ENCODE measurements around the gene RALGDS.
"Not testable (repeated sequence)": the region's sequence is repeated elsewhere in the genome, so short reads cannot be mapped to it uniquely, and the experiment has no call there.

The RALGDS gene

DNA sequence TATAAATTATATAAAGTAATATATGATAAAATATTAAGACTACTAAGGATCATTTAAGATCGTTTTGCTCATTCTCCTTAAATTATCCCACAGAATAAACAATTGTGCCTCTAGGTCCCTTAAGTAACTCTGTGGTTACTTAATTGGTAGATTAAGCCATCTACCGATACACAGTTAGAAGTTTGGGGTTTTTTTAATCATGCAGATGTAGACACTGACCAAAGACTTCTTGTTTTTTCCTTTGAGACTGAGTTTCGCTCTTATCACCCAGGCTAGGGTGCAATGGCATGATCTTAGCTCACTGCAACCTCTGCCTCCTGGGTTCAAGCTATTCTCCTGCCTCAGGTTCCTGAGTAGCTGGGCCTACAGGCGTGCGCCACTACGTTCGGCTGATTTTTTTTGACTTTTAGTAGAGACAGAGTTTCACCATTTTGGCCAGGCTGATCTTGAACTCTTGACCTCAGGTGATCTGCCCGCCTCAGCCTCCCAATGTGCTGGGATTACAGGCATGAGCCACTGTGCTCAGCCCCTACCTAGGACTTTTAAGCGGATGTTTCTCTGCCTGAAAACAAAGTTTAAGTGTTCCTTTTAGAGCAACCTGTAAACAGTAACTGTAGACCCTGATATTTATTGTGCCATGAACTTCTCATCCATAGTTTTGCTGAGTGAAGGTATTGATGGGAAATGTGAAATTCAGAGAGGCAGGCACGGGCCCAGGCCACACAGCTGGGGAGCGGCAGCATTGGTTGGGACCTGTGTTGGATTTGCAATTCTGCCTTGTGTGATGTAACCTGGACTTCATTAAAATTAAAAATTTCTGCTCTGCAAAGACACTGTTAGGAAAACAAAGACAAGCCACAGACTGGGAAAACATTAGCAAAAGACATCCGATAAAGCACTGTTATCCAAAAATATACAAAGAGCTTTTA, 47.7 kb downstream of the RALGDS start:
- DNase-seq = no peak

DNA sequence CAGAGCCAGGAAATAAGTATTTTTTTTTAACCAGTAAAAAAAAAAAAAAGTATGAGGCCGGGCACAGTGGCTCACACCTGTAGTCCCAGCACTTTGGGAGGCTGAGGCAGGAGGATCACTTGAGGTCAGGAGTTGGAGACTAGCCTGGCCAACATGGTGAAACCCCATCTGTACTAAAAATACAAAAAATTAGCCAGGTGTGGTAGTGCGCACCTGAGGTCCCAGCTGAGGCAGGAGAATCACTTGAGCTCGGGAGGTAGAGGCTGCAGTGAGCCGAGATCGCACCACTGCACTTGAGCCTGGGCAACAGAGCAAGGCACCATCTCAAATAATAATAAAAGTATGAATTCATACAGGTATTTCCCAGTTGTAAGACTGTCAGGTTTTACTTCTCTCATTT, 48.8 kb downstream of the RALGDS start:
- not testable (repeated sequence) for DNase-seq

DNA sequence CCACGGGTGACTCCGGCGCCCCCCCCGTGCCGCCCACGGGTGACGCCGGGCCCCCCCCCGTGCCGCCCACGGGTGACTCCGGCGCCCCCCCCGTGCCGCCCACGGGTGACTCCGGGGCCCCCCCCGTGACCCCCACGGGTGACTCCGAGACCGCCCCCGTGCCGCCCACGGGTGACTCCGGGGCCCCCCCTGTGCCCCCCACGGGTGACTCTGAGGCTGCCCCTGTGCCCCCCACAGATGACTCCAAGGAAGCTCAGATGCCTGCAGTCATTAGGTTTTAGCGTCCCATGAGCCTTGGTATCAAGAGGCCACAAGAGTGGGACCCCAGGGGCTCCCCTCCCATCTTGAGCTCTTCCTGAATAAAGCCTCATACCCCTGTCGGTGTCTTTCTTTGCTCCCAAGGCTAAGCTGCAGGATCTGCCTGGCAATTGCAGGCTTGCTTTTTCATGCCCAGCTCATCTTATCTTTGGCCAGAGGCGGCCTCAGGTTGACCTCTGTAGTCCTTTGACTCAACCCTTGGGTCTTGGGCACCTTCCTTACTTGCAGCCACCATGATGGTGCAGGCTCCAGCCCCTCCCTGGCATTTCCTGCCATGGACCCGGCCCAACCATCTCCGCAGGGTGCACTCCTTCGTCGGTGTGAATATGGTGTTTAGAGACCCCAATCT, 49.4 kb downstream of the RALGDS start:
- DNase-seq = no peak

DNA sequence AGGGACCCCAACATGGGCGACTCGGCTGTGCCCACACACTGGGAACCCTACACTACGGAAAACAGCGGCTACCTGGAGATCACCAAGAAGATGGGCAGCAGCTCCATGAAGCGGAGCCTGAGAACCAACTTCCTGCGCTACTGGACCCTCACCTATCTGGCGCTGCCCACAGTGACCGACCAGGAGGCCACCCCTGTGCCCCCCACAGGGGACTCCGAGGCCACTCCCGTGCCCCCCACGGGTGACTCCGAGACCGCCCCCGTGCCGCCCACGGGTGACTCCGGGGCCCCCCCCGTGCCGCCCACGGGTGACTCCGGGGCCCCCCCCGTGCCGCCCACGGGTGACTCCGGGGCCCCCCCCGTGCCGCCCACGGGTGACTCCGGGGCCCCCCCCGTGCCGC, 50.1 kb downstream of the RALGDS start:
- not testable (repeated sequence) for DNase-seq

DNA sequence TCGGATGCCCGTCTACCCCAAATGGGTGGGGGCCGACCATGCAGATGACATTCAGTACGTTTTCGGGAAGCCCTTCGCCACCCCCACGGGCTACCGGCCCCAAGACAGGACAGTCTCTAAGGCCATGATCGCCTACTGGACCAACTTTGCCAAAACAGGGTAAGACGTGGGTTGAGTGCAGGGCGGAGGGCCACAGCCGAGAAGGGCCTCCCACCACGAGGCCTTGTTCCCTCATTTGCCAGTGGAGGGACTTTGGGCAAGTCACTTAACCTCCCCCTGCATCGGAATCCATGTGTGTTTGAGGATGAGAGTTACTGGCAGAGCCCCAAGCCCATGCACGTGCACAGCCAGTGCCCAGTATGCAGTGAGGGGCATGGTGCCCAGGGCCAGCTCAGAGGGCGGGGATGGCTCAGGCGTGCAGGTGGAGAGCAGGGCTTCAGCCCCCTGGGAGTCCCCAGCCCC, 50.5 kb downstream of the RALGDS start:
- not testable (repeated sequence) for DNase-seq

DNA sequence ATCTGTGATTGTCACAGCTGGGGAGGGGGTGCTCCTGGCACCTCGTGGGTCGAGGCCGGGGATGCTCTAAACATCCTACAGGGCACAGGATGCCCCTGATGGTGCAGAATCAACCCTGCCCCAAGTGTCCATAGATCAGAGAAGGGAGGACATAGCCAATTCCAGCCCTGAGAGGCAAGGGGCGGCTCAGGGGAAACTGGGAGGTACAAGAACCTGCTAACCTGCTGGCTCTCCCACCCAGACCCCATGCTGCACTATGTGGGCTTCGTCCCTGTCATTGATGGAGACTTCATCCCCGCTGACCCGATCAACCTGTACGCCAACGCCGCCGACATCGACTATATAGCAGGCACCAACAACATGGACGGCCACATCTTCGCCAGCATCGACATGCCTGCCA, 52.6 kb downstream of the RALGDS start:
- DNase-seq = not testable (repeated sequence)

DNA sequence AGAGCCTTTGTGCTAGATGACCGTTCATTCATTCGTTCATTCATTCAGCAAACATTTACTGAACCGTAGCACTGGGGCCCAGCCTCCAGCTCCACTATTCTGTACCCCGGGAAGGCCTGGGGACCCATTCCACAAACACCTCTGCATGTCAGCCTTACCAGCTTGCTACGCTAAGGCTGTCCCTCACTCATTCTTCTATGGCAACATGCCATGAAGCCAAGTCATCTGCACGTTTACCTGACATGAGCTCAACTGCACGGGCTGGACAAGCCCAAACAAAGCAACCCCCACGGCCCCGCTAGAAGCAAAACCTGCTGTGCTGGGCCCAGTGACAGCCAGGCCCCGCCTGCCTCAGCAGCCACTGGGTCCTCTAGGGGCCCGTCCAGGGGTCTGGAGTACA, 53.2 kb downstream of the RALGDS start:
- no peak for DNase-seq

DNA sequence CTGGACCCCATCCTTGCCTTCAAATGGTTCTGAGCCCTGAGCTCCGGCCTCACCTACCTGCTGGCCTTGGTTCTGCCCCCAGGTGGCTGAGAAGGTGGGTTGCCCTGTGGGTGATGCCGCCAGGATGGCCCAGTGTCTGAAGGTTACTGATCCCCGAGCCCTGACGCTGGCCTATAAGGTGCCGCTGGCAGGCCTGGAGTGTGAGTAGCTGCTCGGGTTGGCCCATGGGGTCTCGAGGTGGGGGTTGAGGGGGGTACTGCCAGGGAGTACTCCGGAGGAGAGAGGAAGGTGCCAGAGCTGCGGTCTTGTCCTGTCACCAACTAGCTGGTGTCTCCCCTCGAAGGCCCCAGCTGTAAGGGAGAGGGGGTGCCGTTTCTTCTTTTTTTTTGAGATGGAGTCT, 54.0 kb downstream of the RALGDS start:
- DNase-seq = no peak

DNA sequence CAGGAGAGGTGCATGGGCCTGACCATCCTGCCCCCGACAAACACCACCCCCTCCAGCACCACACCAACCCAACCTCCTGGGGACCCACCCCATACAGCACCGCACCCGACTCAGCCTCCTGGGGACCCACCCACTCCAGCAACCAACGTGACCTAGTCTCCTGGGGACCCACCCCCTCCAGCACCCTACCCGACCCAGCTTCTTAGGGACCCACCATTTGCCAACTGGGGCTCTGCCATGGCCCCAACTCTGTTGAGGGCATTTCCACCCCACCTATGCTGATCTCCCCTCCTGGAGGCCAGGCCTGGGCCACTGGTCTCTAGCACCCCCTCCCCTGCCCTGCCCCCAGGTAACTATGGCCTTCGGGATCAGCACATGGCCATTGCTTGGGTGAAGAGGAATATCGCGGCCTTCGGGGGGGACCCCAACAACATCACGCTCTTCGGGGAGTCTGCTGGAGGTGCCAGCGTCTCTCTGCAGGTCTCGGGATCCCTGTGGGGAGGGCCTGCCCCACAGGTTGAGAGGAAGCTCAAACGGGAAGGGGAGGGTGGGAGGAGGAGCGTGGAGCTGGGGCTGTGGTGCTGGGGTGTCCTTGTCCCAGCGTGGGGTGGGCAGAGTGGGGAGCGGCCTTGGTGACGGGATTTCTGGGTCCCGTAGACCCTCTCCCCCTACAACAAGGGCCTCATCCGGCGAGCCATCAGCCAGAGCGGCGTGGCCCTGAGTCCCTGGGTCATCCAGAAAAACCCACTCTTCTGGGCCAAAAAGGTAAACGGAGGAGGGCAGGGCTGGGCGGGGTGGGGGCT, 54.7 kb downstream of the RALGDS start:
- no peak for DNase-seq

DNA sequence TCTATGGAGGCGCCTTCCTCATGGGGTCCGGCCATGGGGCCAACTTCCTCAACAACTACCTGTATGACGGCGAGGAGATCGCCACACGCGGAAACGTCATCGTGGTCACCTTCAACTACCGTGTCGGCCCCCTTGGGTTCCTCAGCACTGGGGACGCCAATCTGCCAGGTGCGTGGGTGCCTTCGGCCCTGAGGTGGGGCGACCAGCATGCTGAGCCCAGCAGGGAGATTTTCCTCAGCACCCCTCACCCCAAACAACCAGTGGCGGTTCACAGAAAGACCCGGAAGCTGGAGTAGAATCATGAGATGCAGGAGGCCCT, 56.0 kb downstream of the RALGDS start:
- no peak for DNase-seq

DNA sequence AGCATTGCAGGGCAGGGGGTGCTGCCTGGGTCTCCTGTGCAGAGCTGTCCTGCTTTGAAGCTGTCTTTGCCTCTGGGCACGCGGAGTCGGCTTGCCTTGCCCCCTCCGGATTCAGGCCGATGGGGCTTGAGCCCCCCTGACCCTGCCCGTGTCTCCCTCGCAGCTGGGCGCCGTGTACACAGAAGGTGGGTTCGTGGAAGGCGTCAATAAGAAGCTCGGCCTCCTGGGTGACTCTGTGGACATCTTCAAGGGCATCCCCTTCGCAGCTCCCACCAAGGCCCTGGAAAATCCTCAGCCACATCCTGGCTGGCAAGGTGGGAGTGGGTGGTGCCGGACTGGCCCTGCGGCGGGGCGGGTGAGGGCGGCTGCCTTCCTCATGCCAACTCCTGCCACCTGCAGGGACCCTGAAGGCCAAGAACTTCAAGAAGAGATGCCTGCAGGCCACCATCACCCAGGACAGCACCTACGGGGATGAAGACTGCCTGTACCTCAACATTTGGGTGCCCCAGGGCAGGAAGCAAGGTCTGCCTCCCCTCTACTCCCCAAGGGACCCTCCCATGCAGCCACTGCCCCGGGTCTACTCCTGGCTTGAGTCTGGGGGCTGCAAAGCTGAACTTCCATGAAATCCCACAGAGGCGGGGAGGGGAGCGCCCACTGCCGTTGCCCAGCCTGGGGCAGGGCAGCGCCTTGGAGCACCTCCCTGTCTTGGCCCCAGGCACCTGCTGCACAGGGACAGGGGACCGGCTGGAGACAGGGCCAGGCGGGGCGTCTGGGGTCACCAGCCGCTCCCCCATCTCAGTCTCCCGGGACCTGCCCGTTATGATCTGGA, 56.6 kb downstream of the RALGDS start:
- DNase-seq = no peak

DNA sequence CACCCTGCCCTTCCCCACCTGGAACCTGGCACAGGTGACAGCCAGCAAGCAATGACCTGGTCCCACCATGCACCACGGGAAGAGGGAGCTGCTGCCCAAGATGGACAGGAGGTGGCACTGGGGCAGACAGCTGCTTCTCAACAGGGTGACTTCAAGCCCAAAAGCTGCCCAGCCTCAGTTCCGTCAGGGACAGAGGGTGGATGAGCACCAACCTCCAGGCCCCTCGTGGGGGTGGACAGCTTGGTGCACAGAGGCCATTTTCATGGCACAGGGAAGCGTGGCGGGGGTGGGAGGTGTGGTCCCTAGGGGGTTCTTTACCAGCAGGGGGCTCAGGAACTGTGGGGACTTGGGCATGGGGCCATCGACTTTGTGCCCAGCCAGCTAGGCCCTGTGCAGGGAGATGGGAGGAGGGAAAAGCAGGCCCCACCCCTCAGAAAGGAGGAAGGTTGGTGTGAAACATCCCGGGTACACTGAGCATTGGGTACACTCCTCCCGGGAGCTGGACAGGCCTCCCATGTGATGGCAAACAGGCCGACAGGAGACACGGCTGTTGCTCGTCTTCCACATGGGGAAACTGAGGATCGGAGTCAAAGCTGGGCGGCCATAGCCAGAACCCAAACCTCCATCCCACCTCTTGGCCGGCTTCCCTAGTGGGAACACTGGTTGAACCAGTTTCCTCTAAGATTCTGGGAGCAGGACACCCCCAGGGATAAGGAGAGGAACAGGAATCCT, 57.4 kb downstream of the RALGDS start:
- no peak for DNase-seq

DNA sequence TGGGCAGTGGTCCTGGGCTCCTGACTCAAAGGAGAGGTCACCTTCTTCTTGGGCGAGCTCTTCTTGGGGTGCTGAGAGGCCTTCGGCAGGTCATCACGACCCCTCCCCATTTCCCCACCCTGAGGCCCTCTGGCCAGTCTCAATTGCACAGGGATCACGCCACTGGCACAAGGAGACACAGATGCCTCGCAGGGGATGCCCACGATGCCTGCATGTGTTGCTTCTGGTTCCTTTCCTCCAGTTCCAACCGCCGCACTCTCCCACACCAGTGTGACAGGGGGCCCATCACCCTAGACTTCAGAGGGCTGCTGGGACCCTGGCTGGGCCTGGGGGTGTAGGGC, 57.9 kb downstream of the RALGDS start:
- DNase-seq = no peak

DNA sequence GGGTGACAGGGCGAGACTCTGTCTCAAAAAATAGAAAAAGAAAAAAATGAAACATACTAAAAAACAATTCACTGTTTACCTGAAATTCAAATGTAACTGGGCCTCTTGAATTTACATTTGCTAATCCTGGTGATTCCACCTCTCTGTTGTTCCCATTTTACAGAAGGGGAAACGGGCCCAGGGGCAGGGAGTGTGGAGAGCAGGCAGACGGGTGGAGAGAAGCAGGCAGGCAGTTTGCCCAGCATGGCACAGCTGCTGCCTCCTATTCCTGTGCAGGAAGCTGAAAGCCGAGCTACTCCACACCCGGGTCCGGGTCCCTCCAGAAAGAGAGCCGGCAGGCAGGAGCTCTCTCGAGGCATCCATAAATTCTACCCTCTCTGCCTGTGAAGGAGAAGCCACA, 58.5 kb downstream of the RALGDS start:
- not testable (repeated sequence) for DNase-seq

DNA sequence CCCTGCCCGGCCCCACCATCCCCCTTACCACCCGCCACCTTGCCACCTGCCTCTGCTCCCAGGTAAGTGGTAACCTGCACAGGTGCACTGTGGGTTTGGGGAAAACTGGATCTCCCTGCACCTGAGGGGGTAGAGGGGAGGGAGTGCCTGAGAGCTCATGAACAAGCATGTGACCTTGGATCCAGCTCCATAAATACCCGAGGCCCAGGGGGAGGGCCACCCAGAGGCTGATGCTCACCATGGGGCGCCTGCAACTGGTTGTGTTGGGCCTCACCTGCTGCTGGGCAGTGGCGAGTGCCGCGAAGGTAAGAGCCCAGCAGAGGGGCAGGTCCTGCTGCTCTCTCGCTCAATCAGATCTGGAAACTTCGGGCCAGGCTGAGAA, 59.3 kb downstream of the RALGDS start, which contains the start of gene CEL:
CEL (plus strand) TSS at position 218 of the 382 bp plus-strand sequence; CDS start at position 240, 22 bp downstream.
- not testable (repeated sequence) for DNase-seq

DNA sequence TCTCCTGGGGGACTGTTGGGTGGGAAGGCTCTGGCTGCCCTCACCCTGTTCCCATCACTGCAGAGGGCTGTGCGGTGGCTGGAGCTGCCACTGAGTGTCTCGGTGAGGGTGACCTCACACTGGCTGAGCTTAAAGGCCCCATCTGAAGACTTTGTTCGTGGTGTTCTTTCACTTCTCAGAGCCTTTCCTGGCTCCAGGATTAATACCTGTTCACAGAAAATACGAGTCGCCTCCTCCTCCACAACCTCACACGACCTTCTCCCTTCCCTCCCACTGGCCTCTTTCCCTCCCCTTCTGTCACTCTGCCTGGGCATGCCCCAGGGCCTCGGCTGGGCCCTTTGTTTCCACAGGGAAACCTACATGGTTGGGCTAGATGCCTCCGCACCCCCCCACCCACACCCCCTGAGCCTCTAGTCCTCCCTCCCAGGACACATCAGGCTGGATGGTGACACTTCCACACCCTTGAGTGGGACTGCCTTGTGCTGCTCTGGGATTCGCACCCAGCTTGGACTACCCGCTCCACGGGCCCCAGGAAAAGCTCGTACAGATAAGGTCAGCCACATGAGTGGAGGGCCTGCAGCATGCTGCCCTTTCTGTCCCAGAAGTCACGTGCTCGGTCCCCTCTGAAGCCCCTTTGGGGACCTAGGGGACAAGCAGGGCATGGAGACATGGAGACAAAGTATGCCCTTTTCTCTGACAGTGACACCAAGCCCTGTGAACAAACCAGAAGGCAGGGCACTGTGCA, 59.8 kb downstream of the RALGDS start:
- DNase-seq = not testable (repeated sequence)

DNA sequence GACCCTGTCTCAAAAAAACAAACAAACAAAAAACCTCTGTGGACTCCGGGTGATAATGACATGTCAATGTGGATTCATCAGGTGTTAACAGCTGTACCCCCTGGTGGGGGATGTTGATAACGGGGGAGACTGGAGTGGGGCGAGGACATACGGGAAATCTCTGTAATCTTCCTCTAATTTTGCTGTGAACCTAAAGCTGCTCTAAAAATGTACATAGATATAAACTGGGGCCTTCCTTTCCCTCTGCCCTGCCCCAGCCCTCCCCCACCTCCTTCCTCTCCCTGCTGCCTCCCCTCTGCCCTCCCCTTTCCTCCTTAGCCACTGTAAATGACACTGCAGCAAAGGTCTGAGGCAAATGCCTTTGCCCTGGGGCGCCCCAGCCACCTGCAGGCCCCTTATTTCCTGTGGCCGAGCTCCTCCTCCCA, 60.6 kb downstream of the RALGDS start:
- no peak for DNase-seq

DNA sequence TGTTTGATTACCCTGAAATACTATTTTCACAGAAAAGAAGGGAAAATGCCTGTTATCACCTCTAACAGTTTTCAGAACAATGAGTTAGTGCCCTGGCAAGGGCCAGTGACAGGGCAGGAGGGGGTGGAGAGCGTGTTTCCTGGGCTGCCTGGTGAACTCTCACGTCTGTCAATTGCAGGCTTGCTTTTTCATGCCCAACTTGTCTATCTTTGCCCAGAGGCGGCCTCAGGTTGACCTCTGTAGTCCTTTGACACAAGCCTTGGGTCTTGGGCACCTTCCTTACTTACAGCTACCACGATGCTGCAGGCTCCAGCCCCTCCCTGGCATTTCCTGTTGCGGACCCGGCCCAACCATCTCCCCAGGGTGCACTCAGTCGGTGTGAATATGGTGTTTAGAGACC, 61.4 kb downstream of the RALGDS start:
- DNase-seq = no peak

DNA sequence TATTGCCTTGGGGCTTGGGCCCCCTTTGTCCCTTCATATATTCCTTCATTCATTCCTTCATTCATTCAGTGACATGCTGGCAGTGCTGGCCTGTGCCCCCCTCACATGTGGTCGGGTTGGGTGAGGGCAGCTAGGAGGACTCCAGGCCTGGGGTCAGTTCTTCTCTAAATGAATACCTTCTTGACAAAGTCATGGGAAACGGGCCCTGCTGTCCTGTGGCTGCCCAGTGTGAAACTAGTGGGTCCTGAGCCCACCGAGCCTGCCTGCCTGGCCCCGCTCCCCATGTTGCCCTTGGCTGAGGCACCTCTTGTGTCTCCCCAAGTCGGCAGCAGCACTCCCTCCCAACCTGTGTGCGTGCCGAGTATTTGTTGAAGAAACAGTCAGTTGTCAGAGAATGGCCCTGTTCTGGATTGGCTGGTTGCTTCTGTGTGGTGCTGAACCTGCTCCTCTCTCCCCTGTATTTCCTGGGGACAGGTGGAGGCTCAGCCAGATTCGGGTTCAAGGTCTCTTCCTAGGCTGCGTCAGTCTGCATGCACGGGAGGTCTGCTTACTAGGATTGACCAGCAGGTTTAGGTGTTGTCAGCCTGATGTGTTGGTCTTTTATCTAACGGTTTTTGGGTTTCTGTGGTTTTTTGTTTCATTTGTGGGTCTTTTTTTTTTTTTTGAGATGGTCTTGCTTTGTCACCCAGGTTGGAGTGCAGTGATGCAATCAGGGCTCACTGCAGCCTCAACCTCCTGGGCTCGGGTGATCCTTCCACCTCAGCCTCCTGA, 62.3 kb downstream of the RALGDS start:
- DNase-seq = no peak

Data from nucleus accumbens (tissue), 56 donors.